Fibroblast of villous mesenchyme (primary cell): ENCODE measurements around the gene TMEM50A. TPM values are rescaled to one million over a fixed set of nuclear protein-coding genes. Genes with fewer than 3 reads are reported as not detected.
"Not testable (repeated sequence)": the region's sequence is repeated elsewhere in the genome, so short reads cannot be mapped to it uniquely, and the experiment has no call there.

Source experiments
- DNase-seq: peaks from one replicate; pipeline ENCODE4 v3.0.0-alpha.2; 2010; ENCODE audit warnings: low read depth
- H3K4me3 ChIP-seq: 2 replicates; pipeline ENCODE4 v1.5.1; 2011; ENCODE audit warnings: low read depth, mild to moderate bottlenecking, low read length
- total RNA-seq: library from RNA; depleted of rRNA; stranded (reverse); fragments of >200 nt; gene quantifications from 2 replicates; pipeline ENCODE4 v1.2.3, GENCODE V29; 2012
- TF ChIP-seq, protein P1 (sequence below): IDR thresholded peaks from 2 replicates; pipeline ENCODE4 v1.5.1; 2012; ENCODE audit warnings: low read depth, mild to moderate bottlenecking, low read length; ENCODE audit not compliant: insufficient read depth

Gene TMEM50A
- total RNA-seq, 1 donor: 142 TPM

DNA sequence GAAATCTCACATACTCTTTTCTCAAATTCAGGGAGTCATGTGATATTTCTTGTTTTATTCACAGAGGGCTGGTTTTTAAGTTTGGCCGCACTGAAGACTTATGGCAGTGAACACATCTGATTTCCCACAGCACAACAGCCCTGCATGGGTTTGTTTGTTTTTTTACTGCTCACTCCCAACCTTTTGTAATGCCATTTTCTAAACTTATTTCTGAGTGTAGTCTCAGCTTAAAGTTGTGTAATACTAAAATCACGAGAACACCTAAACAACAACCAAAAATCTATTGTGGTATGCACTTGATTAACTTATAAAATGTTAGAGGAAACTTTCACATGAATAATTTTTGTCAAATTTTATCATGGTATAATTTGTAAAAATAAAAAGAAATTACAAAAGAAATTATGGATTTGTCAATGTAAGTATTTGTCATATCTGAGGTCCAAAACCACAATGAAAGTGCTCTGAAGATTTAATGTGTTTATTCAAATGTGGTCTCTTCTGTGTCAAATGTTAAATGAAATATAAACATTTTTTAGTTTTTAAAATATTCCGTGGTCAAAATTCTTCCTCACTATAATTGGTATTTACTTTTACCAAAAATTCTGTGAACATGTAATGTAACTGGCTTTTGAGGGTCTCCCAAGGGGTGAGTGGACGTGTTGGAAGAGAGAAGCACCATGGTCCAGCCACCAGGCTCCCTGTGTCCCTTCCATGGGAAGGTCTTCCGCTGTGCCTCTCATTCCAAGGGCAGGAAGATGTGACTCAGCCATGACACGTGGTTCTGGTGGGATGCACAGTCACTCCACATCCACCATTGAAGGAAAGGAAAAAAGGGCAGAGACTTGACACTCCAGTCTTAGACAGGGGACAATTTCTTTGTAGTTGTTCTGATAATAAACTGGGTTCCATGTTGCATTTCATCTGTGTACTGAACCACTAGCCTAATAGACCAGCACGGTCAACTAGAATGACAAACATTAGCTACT lies 22.8 kb downstream of the TMEM50A start:
- TF ChIP-seq, protein P1, sequence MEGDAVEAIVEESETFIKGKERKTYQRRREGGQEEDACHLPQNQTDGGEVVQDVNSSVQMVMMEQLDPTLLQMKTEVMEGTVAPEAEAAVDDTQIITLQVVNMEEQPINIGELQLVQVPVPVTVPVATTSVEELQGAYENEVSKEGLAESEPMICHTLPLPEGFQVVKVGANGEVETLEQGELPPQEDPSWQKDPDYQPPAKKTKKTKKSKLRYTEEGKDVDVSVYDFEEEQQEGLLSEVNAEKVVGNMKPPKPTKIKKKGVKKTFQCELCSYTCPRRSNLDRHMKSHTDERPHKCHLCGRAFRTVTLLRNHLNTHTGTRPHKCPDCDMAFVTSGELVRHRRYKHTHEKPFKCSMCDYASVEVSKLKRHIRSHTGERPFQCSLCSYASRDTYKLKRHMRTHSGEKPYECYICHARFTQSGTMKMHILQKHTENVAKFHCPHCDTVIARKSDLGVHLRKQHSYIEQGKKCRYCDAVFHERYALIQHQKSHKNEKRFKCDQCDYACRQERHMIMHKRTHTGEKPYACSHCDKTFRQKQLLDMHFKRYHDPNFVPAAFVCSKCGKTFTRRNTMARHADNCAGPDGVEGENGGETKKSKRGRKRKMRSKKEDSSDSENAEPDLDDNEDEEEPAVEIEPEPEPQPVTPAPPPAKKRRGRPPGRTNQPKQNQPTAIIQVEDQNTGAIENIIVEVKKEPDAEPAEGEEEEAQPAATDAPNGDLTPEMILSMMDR: no peak
- no peak overlapping the region for H3K4me3 ChIP-seq
- peak; percentile 86 for DNase-seq

DNA sequence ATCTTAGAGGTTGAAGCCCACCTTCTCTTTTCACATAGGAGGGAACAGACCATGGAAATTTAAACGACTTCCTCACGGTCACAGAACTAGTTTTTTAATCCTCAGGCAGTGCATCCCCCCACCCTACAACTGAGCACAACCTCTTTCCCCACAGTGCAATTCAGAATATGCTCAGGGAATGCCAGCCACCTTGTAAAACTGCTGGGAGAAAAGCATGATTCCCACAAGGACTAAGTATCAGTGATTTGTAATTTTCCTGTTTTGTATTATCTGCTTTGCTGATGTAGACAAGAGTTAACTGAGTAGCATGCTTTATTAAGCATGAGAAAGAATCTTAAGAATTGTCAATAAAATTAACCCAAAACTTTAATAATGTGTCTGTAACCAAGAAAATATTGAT lies 23.8 kb downstream of the TMEM50A start:
- DNase-seq: peak; percentile 84
- TF ChIP-seq, protein P1: no peak

DNA sequence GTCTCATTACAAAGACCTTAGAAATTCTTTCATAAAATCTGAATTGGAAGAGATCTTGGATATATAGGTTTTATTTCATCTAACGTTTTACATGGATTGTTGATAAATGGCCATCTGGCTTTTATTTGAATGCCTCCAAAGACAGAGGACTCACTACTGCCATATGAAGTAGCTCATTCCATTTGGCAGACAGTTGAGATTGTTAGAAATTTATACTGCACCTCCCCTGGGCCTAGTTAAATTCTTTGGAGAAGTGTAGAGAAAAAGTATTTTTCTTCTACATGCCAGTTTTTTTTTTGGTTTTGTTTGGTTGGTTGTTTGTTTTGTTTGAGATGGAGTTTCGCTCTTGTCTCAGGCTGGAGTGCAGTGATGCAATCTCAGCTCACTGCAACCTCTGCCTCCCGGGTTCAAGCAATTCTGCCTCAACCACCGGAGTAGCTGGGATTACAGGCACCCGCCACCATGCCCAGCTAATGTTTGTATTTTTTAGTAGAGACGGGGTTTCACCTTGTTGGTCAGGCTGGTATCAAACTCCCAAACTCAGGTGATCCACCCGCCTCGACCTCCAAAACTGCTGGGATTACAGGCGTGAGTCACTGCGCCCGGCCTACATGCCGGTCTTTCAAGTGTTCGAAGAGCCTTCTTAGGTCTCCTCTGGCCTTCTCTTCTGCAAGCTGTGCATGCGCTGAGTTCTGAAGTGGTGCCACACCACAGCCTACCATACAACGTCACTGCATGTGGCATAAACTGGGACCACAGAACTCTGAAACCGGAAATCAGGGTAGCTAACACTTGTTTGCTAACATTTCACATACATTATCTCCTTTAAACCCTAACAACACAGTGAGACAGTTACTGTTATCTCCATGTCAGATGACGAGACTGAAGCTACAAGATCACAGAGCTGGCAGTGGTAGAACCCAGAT lies 24.8 kb downstream of the TMEM50A start:
- H3K4me3 ChIP-seq, DNase-seq: not testable (repeated sequence)

More for the DNA sequence above, 23.8 kb downstream of the TMEM50A start:
- H3K4me3 ChIP-seq: no peak overlapping the region

DNA sequence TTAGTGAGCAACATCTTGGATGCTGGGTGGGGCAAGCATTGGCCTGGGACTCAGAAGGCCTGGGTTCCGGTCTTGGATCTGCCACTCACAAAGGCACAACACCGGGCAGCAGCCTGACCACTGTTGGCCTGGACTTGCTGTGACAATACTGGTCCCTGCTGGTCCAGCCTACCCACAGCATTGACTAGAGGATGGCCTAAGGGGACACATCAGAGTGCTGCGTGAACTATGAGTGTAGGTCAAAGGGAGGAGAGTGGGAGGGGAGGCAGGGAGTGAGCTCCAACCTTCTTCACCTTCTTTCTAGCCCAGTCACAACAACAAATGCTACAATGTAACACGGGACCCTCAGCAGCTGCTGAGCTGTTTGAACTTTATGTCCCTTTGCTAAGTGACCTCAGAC lies 31.1 kb downstream of the TMEM50A start:
- TF ChIP-seq, protein P1: no peak
- H3K4me3 ChIP-seq: no peak overlapping the region
- peak; percentile 18 for DNase-seq

DNA sequence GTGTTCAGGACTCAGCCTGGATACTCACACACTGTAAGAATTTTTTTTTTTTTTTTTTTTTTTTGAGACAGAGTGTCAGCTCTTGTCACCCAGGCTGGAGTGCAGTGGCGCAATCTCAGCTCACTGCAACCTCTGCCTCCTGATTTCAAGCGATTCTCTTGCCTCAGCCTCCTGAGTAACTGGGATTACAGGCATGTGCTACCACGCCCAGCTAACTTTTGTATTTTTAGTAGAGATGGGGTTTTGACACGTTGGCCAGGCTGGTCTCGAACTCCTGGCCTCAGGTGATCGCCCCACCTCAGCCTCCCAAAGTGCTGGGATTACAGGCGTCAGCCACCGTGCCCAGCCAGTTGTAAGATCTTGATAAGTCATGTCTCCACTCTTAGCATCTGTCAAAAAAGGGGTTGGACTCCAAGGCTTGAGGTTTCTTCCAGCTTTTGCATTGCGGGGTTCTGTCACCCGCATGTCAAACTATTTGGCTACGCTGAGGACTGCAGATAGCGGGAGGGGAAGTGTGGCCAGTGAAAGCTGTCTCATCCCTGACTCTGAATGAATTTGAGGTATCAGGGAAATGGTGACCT lies 31.6 kb downstream of the TMEM50A start:
- H3K4me3 ChIP-seq, DNase-seq: not testable (repeated sequence)

DNA sequence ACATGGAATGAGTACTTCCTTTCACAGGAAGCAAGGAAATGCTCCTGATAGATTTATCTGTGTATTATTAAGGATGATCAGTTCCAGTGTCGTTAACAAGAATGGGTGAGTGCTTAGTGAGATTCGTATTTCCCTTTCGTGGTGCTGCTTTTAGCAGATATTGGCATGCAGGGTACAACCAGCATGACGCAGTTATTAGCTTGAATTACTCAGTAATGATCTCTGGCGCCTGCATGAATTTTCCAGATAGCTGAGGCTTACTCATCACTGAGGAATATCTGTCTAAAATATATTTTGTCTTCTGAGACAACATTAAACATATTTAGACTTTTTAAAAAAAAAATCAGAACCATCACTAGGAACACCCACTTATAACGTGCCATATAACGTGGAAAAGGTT lies 33.6 kb downstream of the TMEM50A start:
- peak; percentile 80 for DNase-seq
- H3K4me3 ChIP-seq: not testable (repeated sequence)

DNA sequence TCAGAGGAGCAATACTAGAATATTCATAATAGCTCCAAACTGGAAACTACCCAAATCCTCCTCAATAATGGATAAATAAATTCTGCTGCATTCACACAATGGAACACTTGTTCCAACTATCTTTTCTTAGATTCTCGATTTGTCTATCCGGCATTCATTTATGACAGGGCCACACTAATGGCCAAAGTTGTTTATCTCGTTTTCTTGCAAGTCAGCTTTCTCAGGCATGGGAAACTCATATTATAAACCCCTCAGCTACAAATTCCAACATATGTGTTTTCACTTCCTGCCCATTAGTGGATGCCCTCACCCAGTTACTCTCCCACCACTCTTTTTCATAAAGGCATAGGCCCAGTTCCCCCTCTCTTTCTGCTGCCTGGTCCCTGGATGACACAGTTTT lies 40.2 kb downstream of the TMEM50A start:
- not testable (repeated sequence) for H3K4me3 ChIP-seq, DNase-seq

DNA sequence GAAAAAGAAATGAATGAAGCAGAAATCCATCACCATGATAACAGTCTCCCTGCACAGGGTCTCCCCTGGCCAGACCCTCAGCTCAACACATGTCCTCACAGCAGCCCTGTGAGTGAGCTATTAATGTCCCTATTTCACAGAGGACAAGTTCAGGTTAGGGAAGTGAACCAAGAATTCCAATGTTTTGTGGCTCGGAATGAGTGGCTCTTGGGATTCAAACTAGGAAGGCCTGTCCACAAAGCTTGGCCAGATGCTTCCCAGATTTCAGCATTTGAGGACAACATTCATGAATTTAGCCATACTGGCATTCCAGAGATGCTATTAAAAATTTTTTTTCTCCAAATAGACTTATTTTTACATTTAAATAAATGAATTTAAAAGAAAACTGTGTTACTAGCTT lies 44.4 kb downstream of the TMEM50A start:
- not testable (repeated sequence) for DNase-seq, H3K4me3 ChIP-seq

DNA sequence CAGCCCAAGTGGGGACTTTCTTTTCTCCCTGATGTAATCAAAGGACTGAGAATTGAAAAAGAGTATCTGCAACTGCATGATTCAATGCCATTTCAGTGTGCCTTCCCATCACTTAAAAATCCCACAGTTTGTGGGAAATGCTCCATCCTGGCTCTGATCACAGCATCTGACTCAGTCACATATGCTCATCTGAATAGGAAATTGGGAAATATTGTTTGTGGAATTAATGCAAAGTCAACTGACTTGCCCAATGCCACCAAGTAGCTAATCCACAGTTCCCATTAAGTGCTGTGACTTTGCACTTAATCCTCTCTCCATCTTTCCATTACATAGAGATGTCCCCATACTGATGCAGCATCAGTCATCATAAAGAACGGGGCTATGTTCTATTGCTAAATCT lies 45.0 kb downstream of the TMEM50A start:
- H3K4me3 ChIP-seq: not testable (repeated sequence)
- DNase-seq: peak; percentile 41

DNA sequence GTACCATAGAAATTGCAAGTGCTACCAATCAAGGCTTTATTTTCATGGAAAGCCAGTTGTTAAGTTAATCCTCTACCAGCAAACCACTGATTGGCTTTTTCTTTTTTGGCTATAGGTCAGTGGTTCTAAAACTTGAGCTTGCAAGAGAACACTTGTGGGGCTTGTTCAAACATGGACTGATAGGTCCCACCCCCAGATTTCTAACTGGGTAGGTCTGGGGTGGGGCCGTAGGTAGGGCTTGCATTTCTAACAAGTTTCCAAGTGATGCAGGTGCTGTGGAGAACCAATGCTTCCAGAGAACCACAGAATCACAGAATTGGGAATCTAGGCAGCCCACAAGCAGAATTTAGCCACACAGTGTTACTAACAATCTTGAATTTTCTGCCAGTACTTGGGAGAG lies 45.7 kb downstream of the TMEM50A start:
- not testable (repeated sequence) for DNase-seq, H3K4me3 ChIP-seq

DNA sequence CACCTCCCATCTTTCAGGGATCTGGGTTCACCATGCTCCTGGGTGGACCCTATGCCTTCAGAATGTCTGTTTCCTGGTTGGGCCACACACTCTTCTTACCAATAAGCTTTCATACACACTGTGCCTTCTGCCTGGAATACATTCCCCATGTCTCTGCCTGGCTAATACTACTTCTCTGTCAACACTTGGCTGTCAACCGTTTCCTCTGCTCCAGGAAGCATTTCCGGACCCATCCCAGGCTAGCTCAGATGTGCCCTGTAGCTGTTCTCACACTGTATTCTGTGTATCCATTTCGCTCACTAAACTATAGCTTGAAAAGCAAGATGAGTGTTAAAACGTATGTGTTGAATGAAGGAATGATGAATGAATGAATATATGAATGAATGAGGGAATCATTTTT lies 49.0 kb downstream of the TMEM50A start:
- not testable (repeated sequence) for DNase-seq

DNA sequence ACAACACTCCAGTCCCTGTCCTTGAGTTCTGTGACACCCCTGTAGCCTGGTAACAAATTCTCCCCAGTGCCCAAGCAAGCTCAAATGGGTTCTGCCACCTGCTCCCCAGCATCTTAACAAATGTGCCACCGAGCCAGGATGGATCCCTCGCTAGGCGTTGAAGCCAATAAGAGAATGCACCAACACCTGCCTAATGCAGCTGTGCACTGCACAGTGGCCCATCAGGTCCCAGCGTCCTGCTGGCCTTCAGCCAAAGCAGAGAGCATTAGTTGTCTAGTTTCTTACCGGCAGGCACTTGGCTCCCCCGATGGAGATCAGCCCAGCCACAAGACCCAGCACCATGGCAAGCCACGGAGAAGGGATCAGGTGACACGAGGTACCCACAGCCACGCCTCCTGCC lies 50.6 kb downstream of the TMEM50A start:
- not testable (repeated sequence) for DNase-seq, H3K4me3 ChIP-seq

More for the DNA sequence above, 49.0 kb downstream of the TMEM50A start:
- not testable (repeated sequence) for H3K4me3 ChIP-seq

DNA sequence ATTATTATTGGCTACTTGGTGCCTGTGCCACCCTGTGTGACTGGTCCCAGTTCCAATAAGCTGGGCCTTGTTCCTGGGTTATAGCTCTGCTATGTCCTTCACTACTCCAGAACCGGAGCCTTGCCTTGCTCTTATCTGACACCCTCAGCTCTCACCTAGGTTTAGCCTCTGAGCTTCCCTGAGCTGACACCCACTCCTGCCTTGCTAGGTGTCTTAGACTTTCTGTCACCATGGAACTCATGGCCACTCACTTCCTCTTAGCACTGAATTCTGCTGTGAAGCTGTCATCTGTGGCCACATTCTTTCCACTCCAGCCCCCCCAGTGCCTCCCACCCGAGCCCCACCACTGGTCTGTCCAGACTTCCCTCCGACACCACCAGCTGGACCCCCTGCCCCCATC lies 51.6 kb downstream of the TMEM50A start:
- not testable (repeated sequence) for DNase-seq, H3K4me3 ChIP-seq
